NCI-H345 (cell line): ENCODE data around the gene ETV7.

Source experiments
- DNase-seq: peaks from one replicate; lab custom pipeline; 2025; lab: John Stamatoyannopoulos, UW

Gene ETV7

DNA sequence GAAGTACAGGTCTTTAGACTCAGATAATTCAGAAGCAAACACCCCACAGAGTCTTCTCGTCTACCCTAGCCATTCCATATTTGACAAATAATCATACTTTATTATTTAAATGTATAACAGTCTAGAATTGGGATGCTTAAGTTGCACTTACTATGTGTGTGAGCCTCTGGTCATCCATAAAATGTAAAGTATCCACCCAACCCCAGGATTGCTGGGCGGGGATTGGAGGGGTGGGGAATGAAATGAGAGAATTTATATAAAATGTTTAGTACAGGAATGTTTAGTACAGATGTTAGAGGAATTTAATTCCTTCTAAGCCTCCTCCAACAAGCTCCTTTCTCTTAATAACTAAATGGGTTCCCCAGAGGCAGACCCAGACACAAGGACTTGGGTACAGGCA is 67.6 kb downstream of the ETV7 start:
- no peak for DNase-seq

DNA sequence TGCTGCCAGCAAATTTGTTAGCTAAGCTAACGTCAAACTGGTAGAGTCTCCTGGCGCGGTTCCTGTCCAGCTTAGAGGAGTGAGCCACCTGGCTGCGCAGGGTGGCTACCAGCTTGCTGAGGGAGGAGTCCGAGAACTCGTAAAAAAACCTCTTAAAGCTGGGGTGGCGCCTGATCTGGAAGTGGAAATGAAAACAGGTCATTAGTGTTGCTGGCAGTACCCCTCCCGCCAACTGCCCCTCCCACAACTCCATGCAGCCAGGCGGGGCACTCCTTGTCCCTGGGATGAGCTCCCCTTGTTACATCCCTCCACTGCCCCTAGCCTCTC is 68.1 kb downstream of the ETV7 start:
- DNase-seq = peak; percentile 77

DNA sequence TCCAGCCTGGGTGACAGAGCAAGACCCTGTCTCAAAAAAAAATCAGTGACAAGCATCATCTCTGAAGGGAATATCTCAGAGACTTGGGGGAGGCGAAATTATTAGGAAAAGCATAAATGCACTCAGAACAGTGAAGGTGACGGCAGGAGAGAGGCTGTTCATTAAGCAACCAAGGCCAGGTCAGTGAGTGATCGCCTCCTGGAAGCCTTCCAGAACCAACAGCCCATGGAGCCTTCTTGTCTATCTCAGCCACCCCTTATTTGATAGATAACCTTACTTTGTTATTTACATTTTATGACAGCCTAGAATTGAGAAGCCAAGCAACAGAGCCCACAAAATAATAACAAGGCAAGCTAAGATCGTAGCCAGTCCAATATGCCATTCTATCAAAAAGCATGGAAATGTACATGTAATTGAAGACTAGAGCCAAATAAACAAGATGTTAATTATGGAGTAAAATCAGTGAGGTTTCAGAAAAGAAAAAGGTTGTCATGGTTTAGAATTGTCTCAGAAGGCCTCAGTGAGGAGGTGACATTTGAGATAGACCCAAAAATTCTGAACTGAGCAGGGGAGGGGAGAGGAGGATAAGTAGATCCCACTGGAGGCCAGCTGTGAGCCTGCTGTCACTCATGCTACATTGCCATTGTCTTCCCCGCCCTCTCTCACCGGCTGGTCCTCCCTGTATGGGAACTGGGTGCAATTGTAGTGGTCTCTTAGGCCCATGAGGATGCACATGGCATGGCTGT is 68.6 kb downstream of the ETV7 start:
- DNase-seq = no peak

DNA sequence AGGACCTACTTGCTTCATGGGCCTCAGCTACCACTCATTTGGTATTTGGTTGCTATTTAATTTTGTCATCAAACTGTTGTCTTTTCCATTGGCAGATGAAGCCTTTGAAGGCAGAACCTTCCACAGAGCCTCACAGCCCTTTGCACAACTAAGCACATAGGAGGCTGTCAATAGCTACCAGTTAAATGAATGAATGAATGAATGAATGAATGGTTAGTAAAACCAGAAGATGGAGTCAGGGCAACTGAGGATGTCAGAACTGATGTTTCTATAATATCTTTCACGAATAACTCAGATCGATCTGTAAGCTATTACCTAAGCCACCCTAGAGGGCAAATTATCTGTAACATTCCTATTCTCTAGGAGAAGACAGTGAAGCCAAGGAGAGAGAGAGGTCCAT is 69.8 kb downstream of the ETV7 start:
- no peak for DNase-seq
